HG02678 (cell line): ENCODE data around the gene NFIB.
A peak's percentile ranks its signal among the peaks of the same experiment; 100 is the strongest.

Experiments
- ATAC-seq: cut with Tn5 transposase; IDR thresholded peaks from one replicate; pipeline ENCODE4 v1.9.1; 2021; ENCODE audit warnings: mild to moderate bottlenecking, moderate library complexity; ENCODE audit not compliant: unreplicated experiment

Gene NFIB

GRCh38 chr9:14218253-14218652 is 95.7 kb downstream of the NFIB start:
- no peak for ATAC-seq

- ATAC-seq, result no peak
These were observed 97.2 kb downstream of the NFIB start for GRCh38 chr9:14216612-14217194.

DNA sequence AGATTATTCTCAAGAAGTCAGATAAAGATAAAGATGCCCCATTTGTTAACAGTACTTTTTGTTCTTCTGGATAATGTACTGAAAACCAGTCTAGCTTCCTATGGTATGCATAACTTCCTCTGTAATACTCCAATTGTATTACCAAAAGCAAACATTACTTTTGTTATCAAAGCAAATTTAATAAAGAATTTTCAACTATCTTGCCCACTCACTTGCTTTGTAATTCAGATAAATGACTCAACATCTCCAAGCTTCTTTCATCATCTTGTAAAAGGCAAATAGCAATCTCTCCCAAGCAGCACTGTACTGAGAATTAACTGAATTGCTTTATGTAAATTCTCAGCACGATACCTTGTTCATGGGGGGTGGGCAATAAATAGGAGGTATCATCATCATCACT is 98.3 kb downstream of the NFIB start:
- no peak for ATAC-seq

DNA sequence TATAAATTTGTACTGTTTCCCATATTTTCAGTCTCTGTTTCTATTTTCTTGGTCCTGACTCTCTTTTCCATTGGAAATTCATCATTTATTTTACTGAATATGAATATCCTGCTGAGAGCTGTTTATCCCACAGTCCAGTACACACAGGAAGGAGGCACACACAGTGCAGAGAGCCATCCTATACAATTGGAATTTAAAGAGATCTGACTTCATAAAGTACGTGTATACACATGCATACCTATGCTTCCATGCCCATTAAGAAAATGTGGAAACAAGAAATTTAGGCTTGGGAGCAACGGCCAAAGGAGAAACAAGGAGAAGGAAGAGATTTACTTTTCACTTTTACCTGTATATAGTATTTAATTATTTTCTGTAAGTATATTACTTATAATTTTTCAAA is 99.2 kb downstream of the NFIB start:
- no peak for ATAC-seq

DNA sequence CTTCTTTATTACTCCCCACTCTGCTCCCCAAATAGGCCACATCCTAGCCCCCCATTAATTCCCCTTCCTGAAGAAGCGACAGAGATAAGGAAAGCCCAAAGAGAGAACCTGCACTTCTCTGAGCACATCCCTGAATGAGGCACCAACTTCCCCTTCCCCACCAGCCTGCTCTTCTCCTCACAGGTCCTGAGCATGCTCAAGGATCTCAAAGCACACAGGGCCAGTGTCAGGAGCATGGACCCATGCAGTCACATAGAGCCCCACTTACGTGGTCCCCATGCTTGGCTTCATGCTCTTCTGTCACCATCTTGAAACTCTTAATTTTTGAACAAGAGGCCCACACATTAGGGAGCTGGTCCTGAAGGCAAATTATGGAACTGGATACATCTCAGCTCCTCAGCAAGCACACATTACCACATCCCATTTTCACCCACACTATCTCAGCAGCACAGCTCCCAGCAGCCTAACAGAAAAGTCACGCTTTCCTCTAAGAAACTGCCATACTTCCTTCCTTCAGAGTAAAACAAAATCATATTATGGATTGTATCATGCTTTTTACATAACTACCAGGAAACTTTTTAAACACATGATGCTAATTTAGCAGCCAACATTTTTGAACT is 99.8 kb downstream of the NFIB start:
- no peak for ATAC-seq

- ATAC-seq, result peak; percentile 63
These were observed 100.4 kb downstream of the NFIB start for GRCh38 chr9:14213504-14213903.

DNA sequence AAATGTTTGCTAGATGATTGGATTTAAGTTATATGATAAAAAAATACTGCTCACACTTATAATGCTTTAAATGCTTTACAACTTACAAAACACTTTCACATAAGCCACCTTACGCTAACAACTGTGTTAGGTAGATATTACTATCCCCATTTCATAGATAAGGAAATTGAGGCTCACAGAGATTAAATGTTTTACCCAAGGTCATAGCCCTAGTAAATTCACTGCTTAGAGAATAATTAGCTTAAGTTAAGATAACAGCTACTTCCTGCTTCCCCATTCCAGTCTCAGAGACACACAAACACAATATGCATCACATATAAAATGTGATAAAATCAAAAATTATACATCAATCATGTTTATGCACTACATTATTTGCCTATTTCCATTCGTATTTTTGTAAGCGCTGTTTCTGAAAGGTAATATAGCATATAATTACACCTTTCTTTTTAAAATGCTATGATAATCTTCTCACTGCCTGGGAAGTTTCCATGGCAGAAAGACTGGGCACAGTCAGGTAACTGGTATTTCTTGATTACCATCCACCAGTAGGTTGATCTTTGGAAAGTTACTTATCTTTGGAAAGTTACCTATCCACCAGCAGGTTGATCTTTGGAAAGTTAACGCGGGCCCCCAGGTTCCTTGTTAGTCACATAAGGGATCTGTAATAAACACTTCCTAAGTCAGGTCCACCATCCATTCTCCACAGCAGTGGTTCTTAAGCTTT is 101.1 kb downstream of the NFIB start:
- peak; percentile 24 for ATAC-seq

DNA sequence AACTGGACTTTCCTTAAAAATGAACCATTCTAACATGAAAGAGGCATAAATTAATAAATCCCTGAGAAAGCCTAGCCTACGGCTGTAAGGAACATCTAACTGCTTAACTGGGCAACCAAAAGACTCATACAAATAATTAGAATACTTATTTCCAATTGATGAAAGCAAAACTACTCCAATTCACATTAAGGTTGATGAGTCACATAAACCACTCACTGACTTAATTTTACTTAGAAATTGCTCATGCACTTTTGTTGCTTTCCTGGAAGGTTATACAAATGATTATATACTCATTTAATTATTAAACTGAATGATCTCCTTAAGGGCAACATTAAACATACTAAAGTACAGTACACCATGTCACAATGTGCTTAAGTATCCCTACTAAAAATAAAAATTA is 101.9 kb downstream of the NFIB start:
- no peak for ATAC-seq

GRCh38 chr9:14211564-14211963 is 102.4 kb downstream of the NFIB start:
- ATAC-seq, result no peak

DNA sequence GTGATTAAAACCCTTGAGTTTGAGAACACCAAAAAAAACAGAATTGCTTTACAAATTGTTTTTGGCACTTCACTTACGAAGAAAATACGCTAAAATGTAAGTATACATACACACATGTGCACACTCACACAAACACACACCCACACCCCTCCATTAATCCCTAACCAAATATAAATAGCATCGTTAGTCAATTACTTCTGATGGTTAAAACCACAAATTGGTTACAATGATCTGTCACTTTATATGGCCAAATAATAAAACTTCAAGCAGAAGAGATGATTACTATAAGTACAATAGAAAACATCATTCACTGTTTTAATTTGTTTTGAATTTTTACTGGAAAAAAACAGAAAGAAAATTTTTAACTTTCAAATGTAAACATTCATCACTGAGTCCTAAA is 103.5 kb downstream of the NFIB start:
- no peak for ATAC-seq

DNA sequence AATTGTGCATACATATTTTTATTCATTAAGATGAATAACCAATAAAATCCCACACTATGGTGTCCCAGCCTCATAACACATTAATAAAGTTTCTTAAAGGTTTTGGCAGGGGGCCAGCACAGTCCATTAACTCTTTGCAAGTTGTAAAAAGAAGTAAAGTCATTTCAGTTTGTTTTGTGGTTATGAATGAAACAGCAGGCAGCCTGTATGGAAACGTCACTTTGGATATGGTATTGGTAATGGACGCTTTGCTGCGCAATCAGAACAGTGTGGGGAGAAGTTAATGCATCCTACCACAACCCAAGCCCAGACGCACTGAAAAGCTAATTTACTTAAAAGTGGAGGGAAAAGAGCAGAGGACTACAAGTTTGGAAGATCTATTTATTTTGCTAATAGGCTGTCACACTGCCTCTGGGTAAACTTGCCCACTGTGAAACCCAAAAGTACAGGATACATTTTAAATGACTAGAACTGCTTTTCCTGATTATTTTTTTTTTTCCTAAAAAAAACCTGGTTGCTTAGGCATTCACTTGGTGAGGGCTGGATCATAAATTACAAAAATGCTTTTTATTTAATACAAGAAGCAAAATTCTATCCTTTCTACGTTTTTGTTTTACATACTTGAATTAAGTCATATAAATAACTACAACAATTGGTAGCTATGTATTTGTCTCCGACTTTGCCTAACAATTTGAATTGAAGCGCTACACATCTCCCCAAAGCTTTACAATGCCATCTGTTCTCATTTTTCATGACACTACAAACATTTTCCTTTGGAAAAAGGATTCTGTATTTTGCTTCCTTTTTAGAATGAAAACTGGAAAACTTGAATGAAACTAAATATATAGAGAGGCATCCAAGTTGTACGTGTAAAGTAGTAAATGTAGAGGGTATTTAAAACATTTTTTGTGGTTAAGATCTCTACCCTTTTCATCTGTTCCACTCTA is 104.3 kb downstream of the NFIB start:
- ATAC-seq, result no peak

- peak; percentile 64 for ATAC-seq
These were observed 106.5 kb downstream of the NFIB start for GRCh38 chr9:14207352-14207995.

GRCh38 chr9:14205463-14205862 is 108.5 kb downstream of the NFIB start:
- ATAC-seq, result no peak

GRCh38 chr9:14203356-14204056 is 110.4 kb downstream of the NFIB start:
- no peak for ATAC-seq

DNA sequence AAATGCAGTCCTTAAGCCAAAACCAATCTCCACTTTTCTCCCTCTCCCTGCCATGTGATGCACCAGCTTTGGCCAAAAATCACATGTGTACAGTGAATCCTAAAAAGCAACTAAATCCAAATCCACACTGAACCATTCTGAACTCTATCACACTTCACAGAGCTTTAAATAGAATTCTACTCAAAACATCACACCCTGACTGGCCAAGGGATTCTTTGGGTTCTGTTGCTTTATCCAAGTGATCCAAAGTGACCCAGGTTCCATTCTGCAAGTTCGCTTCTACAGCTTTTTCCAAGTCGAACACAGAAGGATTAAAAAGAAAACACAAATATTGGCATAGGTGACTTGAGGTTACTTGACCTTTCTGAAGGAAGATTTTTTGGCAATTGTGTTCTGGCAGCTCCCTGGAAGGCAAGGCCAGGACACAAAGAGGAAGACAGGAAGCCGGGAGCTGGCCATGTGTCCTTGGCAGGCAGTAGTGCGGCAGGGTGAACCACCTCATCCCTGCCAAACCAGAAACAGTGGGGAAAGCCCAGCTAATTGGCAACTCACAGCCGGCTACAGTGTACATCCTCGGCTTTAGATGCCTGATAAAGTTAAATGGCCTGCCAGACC is 115.0 kb downstream of the NFIB start:
- ATAC-seq, result no peak

- ATAC-seq, result no peak
These were observed 115.7 kb downstream of the NFIB start for GRCh38 chr9:14198047-14198840.

DNA sequence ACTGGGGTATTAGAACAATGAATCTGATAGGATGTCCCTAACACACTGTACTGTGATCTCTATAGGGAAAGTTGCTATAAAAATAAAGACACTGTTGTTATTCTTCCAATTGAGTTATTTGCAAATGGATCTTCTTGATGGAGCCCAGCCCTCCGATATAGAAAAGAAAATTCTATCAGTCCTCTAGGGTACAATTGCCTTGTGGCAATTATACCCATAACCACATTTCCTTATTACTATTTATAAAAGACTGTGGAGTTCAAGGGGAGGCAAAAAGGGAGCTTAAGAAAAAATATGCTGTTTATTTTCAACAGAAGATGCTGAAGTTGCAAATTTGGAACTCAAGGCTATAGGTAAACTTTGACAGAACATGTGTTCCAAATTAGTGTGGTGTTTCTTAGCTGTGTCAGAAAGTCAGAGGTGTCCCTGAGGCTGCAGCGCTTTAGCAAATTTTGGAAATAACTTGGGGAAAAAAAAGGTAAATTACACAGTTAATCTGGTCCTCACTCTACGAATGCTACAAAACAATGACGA is 116.5 kb downstream of the NFIB start:
- ATAC-seq, result no peak

DNA sequence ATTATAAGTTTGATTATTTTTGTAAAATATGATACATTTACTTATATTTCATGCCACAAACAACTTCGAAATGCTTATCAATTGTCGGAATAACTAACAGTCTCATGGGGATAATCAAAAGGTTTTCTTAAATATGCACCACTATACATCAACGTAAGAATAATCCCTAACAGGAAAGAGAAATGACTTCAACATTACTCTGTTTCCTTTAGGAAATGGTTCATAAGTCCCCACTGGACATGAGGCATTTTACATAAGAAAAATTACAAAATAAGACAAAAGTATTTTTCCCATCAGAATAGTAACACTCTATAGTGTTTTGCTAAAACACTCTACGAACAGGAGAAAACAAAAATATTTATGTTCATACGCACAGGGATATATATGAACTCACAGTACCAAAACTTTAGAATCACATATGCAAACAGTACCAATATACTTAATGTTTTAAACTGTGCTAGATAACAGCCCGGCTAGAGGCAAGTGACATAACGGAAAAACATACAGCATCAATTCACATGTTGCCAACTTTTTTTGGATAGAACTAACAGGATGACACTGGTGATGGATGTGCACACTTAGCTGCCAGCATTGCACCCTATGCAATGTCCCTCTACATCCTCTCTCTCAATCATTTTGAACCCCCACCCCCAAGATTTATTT is 120.5 kb downstream of the NFIB start:
- ATAC-seq, result no peak
